ENCODE data around the gene SLCO1B3. TPM values are rescaled to one million over a fixed set of nuclear protein-coding genes. Genes with fewer than 3 reads are reported as not detected.

The SLCO1B3 gene
- total and polyA plus RNA-seq, 2 experiments from 2014 or later: 0.17 TPM; not detected in 1

DNA sequence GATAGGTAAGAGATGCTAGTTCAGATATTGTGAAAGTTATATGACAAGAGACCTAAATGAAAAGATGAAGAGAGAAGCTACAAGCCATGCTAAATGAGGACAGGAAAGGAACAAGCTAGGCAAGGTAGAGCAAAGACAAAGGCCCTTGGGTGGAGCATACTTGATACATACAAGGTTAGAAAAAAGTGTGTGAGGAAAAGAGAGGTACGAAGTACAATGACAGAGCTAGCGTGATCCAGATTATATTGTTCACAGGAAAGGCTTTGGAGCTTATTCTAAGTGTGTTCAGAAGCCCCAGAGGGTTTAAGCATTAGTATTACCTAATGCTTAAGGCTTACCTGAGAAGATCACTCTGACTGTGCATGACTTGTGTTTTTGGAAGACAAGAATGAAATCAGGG is 75.0 kb downstream of the SLCO1B3 start:
- Mint-ChIP-seq H3K9me3 (peaks cover 5% of the 10 kb centered on the region; the same call in 2 of the 3 replicates), H3K36me3 (ENCODE audit: low read depth) (no peaks in the 10 kb centered on the region; the same call in 2 of the 3 replicates), H3K27me3 (ENCODE audit: insufficient read depth, low read depth, poor library complexity) (no peaks in the 10 kb centered on the region), H3K4me3 (no peak overlapping the region), H3K27ac (no peak overlapping the region), H3K4me1 (no peaks in the 10 kb centered on the region)
- Histone ChIP-seq H3K4me1 (ENCODE audit: insufficient read depth) (no peaks in the 10 kb centered on the region), H4K20me1 (replicated peaks; ENCODE audit: insufficient read depth) (no peaks in the 10 kb centered on the region), H3K9me2 (ENCODE audit: insufficient read depth) (0 out of 2 replicates have a peak, but pooled peaks cover 4% of the 10 kb centered on the region), H3K79me2 (replicated peaks; ENCODE audit: insufficient read depth) (no peaks in the 10 kb centered on the region), H3K4me3 (no peak overlapping the region), H3K4me2 (no peak overlapping the region), H3F3A (replicated peaks; ENCODE audit: low read depth) (no peaks in the 10 kb centered on the region), H3K27ac (ENCODE audit: low read depth) (no peak overlapping the region), H2AFZ (no peak overlapping the region), H3K36me3 (ENCODE audit: insufficient read depth) (no peaks in the 10 kb centered on the region), H3K27me3 (ENCODE audit: insufficient read depth) (no peaks in the 10 kb centered on the region)
- DNase-seq (ENCODE audit: low spot score) (no peak), ATAC-seq (no peak)
- TF ChIP-seq EZH2phosphoT487 (IDR thresholded peaks at IDR 0.05; ENCODE audit: unreplicated experiment) (no peak), NANOG (IDR thresholded peaks at IDR 0.05; ENCODE audit: borderline replicate concordance) (no peak), STAT1 (IDR thresholded peaks at IDR 0.05; ENCODE audit: unreplicated experiment) (no peak), ZNF331 (CRISPR knock-in tag; IDR thresholded peaks at IDR 0.05; ENCODE audit: low read depth) (no peak), ZNF114 (CRISPR knock-in tag; IDR thresholded peaks at IDR 0.05) (no peak), POLR2AphosphoS5 (IDR thresholded peaks at IDR 0.05; ENCODE audit: low read depth) (no peak), JUNB (IDR thresholded peaks at IDR 0.05; ENCODE audit: unreplicated experiment) (no peak)
- TF ChIP-seq, protein P1, sequence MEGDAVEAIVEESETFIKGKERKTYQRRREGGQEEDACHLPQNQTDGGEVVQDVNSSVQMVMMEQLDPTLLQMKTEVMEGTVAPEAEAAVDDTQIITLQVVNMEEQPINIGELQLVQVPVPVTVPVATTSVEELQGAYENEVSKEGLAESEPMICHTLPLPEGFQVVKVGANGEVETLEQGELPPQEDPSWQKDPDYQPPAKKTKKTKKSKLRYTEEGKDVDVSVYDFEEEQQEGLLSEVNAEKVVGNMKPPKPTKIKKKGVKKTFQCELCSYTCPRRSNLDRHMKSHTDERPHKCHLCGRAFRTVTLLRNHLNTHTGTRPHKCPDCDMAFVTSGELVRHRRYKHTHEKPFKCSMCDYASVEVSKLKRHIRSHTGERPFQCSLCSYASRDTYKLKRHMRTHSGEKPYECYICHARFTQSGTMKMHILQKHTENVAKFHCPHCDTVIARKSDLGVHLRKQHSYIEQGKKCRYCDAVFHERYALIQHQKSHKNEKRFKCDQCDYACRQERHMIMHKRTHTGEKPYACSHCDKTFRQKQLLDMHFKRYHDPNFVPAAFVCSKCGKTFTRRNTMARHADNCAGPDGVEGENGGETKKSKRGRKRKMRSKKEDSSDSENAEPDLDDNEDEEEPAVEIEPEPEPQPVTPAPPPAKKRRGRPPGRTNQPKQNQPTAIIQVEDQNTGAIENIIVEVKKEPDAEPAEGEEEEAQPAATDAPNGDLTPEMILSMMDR (conservative IDR thresholded peaks at IDR 0.05; ENCODE audit: low read depth in 2 of 2): no peak
- TF ChIP-seq, protein P2, sequence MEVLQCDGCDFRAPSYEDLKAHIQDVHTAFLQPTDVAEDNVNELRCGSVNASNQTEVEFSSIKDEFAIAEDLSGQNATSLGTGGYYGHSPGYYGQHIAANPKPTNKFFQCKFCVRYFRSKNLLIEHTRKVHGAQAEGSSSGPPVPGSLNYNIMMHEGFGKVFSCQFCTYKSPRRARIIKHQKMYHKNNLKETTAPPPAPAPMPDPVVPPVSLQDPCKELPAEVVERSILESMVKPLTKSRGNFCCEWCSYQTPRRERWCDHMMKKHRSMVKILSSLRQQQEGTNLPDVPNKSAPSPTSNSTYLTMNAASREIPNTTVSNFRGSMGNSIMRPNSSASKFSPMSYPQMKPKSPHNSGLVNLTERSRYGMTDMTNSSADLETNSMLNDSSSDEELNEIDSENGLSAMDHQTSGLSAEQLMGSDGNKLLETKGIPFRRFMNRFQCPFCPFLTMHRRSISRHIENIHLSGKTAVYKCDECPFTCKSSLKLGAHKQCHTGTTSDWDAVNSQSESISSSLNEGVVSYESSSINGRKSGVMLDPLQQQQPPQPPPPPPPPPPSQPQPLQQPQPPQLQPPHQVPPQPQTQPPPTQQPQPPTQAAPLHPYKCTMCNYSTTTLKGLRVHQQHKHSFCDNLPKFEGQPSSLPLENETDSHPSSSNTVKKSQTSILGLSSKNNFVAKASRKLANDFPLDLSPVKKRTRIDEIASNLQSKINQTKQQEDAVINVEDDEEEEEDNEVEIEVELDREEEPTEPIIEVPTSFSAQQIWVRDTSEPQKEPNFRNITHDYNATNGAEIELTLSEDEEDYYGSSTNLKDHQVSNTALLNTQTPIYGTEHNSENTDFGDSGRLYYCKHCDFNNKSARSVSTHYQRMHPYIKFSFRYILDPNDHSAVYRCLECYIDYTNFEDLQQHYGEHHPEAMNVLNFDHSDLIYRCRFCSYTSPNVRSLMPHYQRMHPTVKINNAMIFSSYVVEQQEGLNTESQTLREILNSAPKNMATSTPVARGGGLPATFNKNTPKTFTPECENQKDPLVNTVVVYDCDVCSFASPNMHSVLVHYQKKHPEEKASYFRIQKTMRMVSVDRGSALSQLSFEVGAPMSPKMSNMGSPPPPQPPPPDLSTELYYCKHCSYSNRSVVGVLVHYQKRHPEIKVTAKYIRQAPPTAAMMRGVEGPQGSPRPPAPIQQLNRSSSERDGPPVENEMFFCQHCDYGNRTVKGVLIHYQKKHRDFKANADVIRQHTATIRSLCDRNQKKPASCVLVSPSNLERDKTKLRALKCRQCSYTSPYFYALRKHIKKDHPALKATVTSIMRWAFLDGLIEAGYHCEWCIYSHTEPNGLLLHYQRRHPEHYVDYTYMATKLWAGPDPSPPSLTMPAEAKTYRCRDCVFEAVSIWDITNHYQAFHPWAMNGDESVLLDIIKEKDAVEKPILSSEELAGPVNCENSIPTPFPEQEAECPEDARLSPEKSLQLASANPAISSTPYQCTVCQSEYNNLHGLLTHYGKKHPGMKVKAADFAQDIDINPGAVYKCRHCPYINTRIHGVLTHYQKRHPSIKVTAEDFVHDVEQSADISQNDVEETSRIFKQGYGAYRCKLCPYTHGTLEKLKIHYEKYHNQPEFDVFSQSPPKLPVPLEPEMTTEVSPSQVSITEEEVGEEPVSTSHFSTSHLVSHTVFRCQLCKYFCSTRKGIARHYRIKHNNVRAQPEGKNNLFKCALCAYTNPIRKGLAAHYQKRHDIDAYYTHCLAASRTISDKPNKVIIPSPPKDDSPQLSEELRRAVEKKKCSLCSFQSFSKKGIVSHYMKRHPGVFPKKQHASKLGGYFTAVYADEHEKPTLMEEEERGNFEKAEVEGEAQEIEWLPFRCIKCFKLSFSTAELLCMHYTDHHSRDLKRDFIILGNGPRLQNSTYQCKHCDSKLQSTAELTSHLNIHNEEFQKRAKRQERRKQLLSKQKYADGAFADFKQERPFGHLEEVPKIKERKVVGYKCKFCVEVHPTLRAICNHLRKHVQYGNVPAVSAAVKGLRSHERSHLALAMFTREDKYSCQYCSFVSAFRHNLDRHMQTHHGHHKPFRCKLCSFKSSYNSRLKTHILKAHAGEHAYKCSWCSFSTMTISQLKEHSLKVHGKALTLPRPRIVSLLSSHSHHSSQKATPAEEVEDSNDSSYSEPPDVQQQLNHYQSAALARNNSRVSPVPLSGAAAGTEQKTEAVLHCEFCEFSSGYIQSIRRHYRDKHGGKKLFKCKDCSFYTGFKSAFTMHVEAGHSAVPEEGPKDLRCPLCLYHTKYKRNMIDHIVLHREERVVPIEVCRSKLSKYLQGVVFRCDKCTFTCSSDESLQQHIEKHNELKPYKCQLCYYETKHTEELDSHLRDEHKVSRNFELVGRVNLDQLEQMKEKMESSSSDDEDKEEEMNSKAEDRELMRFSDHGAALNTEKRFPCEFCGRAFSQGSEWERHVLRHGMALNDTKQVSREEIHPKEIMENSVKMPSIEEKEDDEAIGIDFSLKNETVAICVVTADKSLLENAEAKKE (CRISPR knock-in tag; IDR thresholded peaks at IDR 0.05): no peak

Measured in GM23338 (cell line).